Measurements from ENCODE around the gene SGMS1. TPM values are rescaled to one million over a fixed set of nuclear protein-coding genes. Genes with fewer than 3 reads are reported as not detected.

Gene SGMS1
- total and polyA plus RNA-seq, 2 donors from 2014 or later, result 13.6 to 100 TPM

- H3K9me3 ChIP-seq (ENCODE audit: control insufficient read depth in 2 of 3, insufficient read depth in 1 of 3, low read length in 3 of 3), result peaks cover 0 to 9% (median 0%) of the 10 kb centered on the region in 3 donors
- FAIRE-seq (no peak), DNase-seq (no peak)
- H3K4me1 ChIP-seq (ENCODE audit: control insufficient read depth in 2 of 3, insufficient read depth in 2 of 3, low read depth in 1 of 3, low read length in 3 of 3), result peaks cover 0 to 5% (median 0%) of the 10 kb centered on the region in 3 donors
- no peak for TF ChIP-seq CTCF (IDR thresholded peaks at IDR 0.05; ENCODE audit: borderline replicate concordance, extremely low read depth, insufficient read depth)
- H3K9ac ChIP-seq (ENCODE audit: low read length in 3 of 3), result no peak overlapping the region
- intact Hi-C loops (cut with DNase I), result no loop called here
- no peak overlapping the region for H3K27ac ChIP-seq (ENCODE audit: low read depth in 2 of 2, low read length in 2 of 2)
- no peak overlapping the region for H3K4me3 ChIP-seq (ENCODE audit: low read length in 3 of 3)
- no peaks in the 10 kb centered on the region for H3K27me3 ChIP-seq (ENCODE audit: control insufficient read depth, insufficient read depth, low read length)
- H3K36me3 ChIP-seq (ENCODE audit: control insufficient read depth in 2 of 3, insufficient read depth in 3 of 3, low read length in 3 of 3), result peaks cover 0 to 10% (median 9%) of the 10 kb centered on the region in 3 donors
Measured at GRCh38 chr10:50347394-50347802, 276.4 kb downstream of the SGMS1 start.

GRCh38 chr10:50346942-50347341 is 276.8 kb downstream of the SGMS1 start:
- Histone ChIP-seq H3K27me3 (ENCODE audit: control insufficient read depth, insufficient read depth, low read length) (no peaks in the 10 kb centered on the region), H3K9me3 (ENCODE audit: control insufficient read depth in 2 of 3, insufficient read depth in 1 of 3, low read length in 3 of 3) (peaks cover 0 to 9% (median 0%) of the 10 kb centered on the region in 3 donors), H3K36me3 (ENCODE audit: control insufficient read depth in 2 of 3, insufficient read depth in 3 of 3, low read length in 3 of 3) (peaks cover 0 to 10% (median 9%) of the 10 kb centered on the region in 3 donors), H3K4me1 (ENCODE audit: control insufficient read depth in 2 of 3, insufficient read depth in 2 of 3, low read depth in 1 of 3, low read length in 3 of 3) (peaks cover 0 to 5% (median 0%) of the 10 kb centered on the region in 3 donors), H3K9ac (ENCODE audit: low read length in 3 of 3) (no peak overlapping the region), H3K4me3 (ENCODE audit: low read length in 3 of 3) (no peak overlapping the region), H3K27ac (ENCODE audit: low read depth in 2 of 2, low read length in 2 of 2) (no peak overlapping the region)
- FAIRE-seq (no peak), DNase-seq (no peak)
- no peak for TF ChIP-seq CTCF (IDR thresholded peaks at IDR 0.05; ENCODE audit: borderline replicate concordance, extremely low read depth, insufficient read depth)
- intact Hi-C loops (cut with DNase I), result no loop called here

GRCh38 chr10:50345545-50345944 is 278.2 kb downstream of the SGMS1 start:
- no peak for DNase-seq
- FAIRE-seq, result no peak
- no peaks in the 10 kb centered on the region for H3K27me3 ChIP-seq (ENCODE audit: control insufficient read depth, insufficient read depth, low read length)
- intact Hi-C loops (cut with DNase I), result no loop called here
- H3K9ac ChIP-seq (ENCODE audit: low read length in 3 of 3), result no peak overlapping the region
- peaks cover 0 to 9% (median 0%) of the 10 kb centered on the region in 3 donors for H3K9me3 ChIP-seq (ENCODE audit: control insufficient read depth in 2 of 3, insufficient read depth in 1 of 3, low read length in 3 of 3)
- no peak overlapping the region for H3K4me3 ChIP-seq (ENCODE audit: low read length in 3 of 3)
- peaks cover 0 to 10% (median 9%) of the 10 kb centered on the region in 3 donors for H3K36me3 ChIP-seq (ENCODE audit: control insufficient read depth in 2 of 3, insufficient read depth in 3 of 3, low read length in 3 of 3)
- no peak for TF ChIP-seq CTCF (IDR thresholded peaks at IDR 0.05; ENCODE audit: borderline replicate concordance, extremely low read depth, insufficient read depth)
- no peak overlapping the region for H3K27ac ChIP-seq (ENCODE audit: low read depth in 2 of 2, low read length in 2 of 2)
- H3K4me1 ChIP-seq (ENCODE audit: control insufficient read depth in 2 of 3, insufficient read depth in 2 of 3, low read depth in 1 of 3, low read length in 3 of 3), result peaks cover 0 to 5% (median 0%) of the 10 kb centered on the region in 3 donors
